H7 (cell line): ENCODE measurements around the gene RNF217. TPM values are rescaled to one million over a fixed set of nuclear protein-coding genes. Genes with fewer than 3 reads are reported as not detected.
"Not testable (repeated sequence)": the region's sequence is repeated elsewhere in the genome, so short reads cannot be mapped to it uniquely, and the experiment has no call there.

ENCODE experiments used
- DNase-seq: peaks from one replicate; pipeline ENCODE4 v3.0.0; 2012
- H3K27me3 ChIP-seq: 2 replicates; pipeline ENCODE4 v1.6.0; 2011; ENCODE audit warnings: mild to moderate bottlenecking, low read length; ENCODE audit not compliant: control insufficient read depth, insufficient read depth
- H3K36me3 ChIP-seq: replicated peaks from 2 replicates; pipeline ENCODE4 v1.5.1; 2011; ENCODE audit warnings: low read length; ENCODE audit not compliant: control insufficient read depth, insufficient read depth
- H3K4me3 ChIP-seq: 2 replicates; pipeline ENCODE4 v1.5.1; 2011; ENCODE audit warnings: low read depth, mild to moderate bottlenecking, control low read depth, low read length, moderate library complexity; ENCODE audit not compliant: insufficient read depth
- total RNA-seq: library from RNA; depleted of rRNA; stranded (reverse); fragments of >200 nt; shearing (Covaris generic); gene quantifications from 2 replicates; pipeline ENCODE4 v1.2.3, GENCODE V29; 2014; rRNA removed

RNF217 gene, protein sequence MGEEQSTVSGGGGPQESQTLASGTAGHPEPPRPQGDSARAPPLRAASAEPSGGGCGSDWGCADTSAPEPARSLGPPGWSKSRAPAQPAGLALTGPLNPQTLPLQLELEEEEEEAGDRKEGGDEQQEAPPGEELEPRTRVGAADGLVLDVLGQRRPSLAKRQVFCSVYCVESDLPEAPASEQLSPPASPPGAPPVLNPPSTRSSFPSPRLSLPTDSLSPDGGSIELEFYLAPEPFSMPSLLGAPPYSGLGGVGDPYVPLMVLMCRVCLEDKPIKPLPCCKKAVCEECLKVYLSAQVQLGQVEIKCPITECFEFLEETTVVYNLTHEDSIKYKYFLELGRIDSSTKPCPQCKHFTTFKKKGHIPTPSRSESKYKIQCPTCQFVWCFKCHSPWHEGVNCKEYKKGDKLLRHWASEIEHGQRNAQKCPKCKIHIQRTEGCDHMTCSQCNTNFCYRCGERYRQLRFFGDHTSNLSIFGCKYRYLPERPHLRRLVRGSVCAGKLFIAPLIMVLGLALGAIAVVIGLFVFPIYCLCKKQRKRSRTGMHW
- total RNA-seq: 2.9 and 7.1 TPM in 2 replicates

DNA sequence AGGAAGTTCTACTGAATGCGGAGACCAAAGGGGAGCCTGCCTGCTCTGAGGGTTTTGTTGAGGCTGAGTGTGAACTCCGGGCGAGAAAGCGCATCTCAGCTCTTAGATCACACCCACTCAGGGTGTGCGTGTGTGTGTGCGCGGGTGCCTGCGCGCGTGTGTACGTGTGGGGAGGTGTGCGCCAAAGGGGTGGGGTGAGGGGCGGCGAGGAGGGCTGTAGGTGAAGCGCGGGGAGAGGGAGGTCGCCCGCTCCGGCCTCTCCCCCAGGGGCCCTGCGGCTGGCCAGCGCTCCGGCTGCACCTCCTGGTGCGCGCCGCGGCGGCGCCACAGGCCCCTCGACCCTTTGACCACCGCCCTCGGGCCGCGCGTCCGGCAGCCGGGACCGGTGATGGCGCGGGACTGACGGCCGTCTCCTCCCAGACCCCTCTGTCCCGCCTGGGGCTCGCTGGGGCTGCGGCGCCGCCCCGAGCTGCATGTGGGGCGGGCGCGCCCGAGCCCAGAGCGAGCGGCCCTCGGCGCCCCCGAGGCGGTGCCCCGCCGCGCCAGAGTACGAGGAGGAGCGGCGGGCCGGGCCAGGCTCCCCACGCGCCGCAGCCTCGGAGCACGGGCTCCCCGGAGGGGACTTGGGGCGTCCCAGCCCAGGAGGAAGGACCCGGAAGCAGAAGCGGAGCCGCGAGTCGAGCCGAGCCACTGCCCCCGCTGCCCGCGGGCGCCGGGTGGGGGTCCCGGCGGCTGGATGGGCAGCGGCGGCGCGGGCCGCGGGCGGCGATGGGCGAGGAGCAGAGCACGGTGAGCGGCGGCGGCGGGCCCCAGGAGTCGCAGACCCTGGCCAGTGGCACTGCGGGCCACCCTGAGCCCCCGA, at the start of gene RNF217:
Gene RNF217, plus strand, starts transcription at position 661 of the 862 bp plus-strand sequence. Its CDS starts 108 bp downstream, at position 769.
- DNase-seq: peak; percentile 82
- peaks cover 6% of the 10 kb centered on the region for H3K27me3 ChIP-seq
- H3K36me3 ChIP-seq: no peaks in the 10 kb centered on the region
- peak within 1 kb of the TSS; percentile 91 for H3K4me3 ChIP-seq

DNA sequence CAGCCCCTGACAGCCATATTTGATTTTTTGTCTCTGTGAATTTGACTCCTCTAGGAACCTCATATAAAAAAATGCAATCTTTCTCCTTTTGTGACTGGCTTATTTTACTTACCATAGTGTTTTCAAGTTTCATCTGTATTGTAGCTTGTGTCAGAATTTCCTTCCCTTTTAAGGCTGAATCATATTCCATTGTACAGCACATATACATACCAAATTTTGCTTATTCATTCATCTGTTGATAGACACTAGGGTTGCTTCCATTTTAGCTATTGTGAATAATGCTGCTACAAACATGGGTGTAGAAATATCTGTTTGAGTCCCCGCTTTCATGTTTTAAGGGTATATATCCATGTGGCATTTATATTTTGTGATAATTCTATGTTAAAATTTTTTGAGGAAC, 49.2 kb upstream of the RNF217 start:
- Histone ChIP-seq H3K36me3 (no peaks in the 10 kb centered on the region), H3K4me3 (no peak overlapping the region), H3K27me3 (no peaks in the 10 kb centered on the region)
- no peak for DNase-seq

DNA sequence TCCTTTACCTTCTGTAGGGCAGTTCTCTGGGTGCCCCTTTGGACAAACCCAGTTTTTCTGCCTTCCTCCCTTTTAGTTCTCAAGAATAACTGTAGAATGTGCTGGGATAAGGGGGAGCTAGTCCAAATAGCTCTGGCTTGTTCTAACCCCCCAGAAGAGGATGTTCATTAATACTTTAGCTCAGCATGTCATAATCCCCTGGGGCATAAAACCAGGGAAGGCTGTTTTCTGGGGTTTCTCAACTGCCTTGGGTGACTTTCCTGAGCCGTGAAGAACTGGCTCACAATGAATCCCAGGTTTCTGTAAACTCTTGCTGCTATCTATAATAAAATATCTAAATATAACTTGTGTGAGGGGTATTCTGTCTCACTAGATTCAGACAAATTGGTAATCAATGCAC, 44.5 kb upstream of the RNF217 start:
- no peak for DNase-seq
- H3K36me3 ChIP-seq: no peaks in the 10 kb centered on the region
- H3K27me3 ChIP-seq: no peaks in the 10 kb centered on the region
- H3K4me3 ChIP-seq: no peak overlapping the region

DNA sequence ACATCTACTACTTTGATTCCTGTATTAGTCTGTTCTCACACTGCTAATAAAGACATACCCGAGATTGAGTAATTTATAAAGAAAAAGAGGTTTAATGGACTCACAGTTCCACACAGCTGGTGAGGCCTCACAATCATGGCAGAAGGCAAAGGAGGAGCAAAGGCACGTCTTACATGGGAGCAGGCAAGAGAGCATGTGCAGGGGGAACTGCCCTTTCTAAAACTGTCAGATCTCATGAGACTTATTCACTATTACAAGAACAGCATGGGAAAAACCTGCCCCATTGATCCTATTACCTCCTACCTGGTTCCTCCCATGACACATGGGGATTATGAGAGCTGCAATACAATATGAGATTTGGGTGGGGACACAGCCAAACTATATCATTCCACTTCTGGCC, 42.5 kb upstream of the RNF217 start:
- H3K4me3 ChIP-seq, H3K27me3 ChIP-seq, H3K36me3 ChIP-seq, DNase-seq: not testable (repeated sequence)

DNA sequence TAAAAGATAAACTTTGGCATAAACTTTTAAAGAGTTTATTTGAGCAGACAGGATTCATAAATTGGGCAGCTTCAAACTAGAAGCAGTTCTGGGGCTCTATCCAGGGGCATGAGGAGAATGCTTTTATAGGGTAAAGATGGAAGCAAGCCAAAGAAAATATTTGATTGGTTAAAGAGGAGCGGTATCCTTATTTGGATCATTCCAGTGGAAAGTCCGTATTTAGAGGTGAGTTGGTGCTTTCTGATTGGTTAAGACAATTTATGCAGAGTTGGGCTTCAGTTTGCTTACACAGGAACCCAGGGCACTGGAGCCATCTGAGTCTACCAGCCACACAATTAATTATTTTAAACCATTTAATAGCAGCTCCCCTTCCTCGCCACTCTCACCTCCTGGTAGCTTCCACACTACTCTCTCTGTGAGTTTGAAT, 37.9 kb upstream of the RNF217 start:
- no peaks in the 10 kb centered on the region for H3K27me3 ChIP-seq
- H3K36me3 ChIP-seq: no peaks in the 10 kb centered on the region
- no peak for DNase-seq
- no peak overlapping the region for H3K4me3 ChIP-seq

- Histone ChIP-seq H3K36me3 (no peaks in the 10 kb centered on the region), H3K27me3 (no peaks in the 10 kb centered on the region), H3K4me3 (no peak overlapping the region)
- DNase-seq: no peak
Observed at GRCh38 chr6:124926435-124926834, 35.8 kb upstream of the RNF217 start.

DNA sequence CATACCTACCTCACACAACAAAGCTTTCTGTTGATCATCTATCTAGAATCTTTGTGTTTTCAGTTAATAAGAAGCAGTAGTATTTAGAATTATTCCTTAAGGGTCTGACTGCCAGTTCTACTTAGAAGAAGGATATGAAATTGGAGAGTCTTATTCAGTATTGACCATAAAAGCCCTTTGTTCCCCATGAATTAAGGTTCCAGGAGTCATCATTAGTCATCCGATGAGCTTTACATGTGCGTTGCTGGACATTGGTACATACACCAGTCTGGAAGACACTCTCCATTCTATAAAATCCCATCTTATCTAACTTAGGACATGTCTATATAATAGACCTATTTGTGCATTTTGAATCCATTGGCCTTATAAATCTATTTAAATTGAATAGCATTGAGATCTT, 34.4 kb upstream of the RNF217 start:
- H3K36me3 ChIP-seq: no peaks in the 10 kb centered on the region
- H3K4me3 ChIP-seq: no peak overlapping the region
- no peaks in the 10 kb centered on the region for H3K27me3 ChIP-seq
- no peak for DNase-seq

- DNase-seq: no peak
- Histone ChIP-seq H3K4me3 (no peak overlapping the region), H3K27me3 (no peaks in the 10 kb centered on the region), H3K36me3 (no peaks in the 10 kb centered on the region)
Observed at GRCh38 chr6:124928851-124929250, 33.4 kb upstream of the RNF217 start.

GRCh38 chr6:124937645-124938044, 24.6 kb upstream of the RNF217 start:
- Histone ChIP-seq H3K27me3 (no peaks in the 10 kb centered on the region), H3K4me3 (no peak overlapping the region), H3K36me3 (no peaks in the 10 kb centered on the region)
- DNase-seq: no peak

- Histone ChIP-seq H3K27me3 (no peaks in the 10 kb centered on the region), H3K36me3 (no peaks in the 10 kb centered on the region), H3K4me3 (no peak overlapping the region)
- no peak for DNase-seq
Observed at GRCh38 chr6:124941259-124941658, 21.0 kb upstream of the RNF217 start.

GRCh38 chr6:124943658-124944057, 18.6 kb upstream of the RNF217 start:
- no peak overlapping the region for H3K4me3 ChIP-seq
- no peak for DNase-seq

GRCh38 chr6:124947971-124948451, 14.2 kb upstream of the RNF217 start:
- DNase-seq: no peak
- Histone ChIP-seq H3K27me3 (no peaks in the 10 kb centered on the region), H3K36me3 (no peaks in the 10 kb centered on the region), H3K4me3 (no peak overlapping the region)

More at GRCh38 chr6:124943658-124944057, 18.6 kb upstream of the RNF217 start:
- no peaks in the 10 kb centered on the region for H3K36me3 ChIP-seq
- no peaks in the 10 kb centered on the region for H3K27me3 ChIP-seq

GRCh38 chr6:124949706-124950105, 12.5 kb upstream of the RNF217 start:
- DNase-seq: no peak
- H3K4me3 ChIP-seq: no peak overlapping the region
- no peaks in the 10 kb centered on the region for H3K36me3 ChIP-seq
- no peaks in the 10 kb centered on the region for H3K27me3 ChIP-seq

GRCh38 chr6:124953808-124954207, 8.4 kb upstream of the RNF217 start:
- no peaks in the 10 kb centered on the region for H3K36me3 ChIP-seq
- DNase-seq: no peak
- no peak overlapping the region for H3K4me3 ChIP-seq
- no peaks in the 10 kb centered on the region for H3K27me3 ChIP-seq
